ENCODE measurements around the gene DIS3L2.

Gene DIS3L2

GRCh38 chr2:232229911-232230310, 268.4 kb downstream of the DIS3L2 start:
- no peak for DNase-seq (ENCODE audit: low read depth)

GRCh38 chr2:232230560-232230959, 269.0 kb downstream of the DIS3L2 start:
- DNase-seq (ENCODE audit: low read depth), result no peak

- DNase-seq (ENCODE audit: low read depth), result no peak
Measured at GRCh38 chr2:232231554-232231953, 270.0 kb downstream of the DIS3L2 start.

GRCh38 chr2:232232915-232233314, 271.4 kb downstream of the DIS3L2 start:
- no peak for DNase-seq (ENCODE audit: low read depth)

GRCh38 chr2:232234922-232235615, 273.6 kb downstream of the DIS3L2 start:
- DNase-seq (ENCODE audit: low read depth), result no peak

GRCh38 chr2:232235716-232236115, 274.2 kb downstream of the DIS3L2 start:
- no peak for DNase-seq (ENCODE audit: low read depth)

GRCh38 chr2:232236200-232236599, 274.7 kb downstream of the DIS3L2 start:
- no peak for DNase-seq (ENCODE audit: low read depth)

GRCh38 chr2:232237464-232237863, 276.0 kb downstream of the DIS3L2 start:
- DNase-seq (ENCODE audit: low read depth), result no peak

GRCh38 chr2:232238108-232238507, 276.6 kb downstream of the DIS3L2 start:
- no peak for DNase-seq (ENCODE audit: low read depth)

GRCh38 chr2:232238596-232238995, 277.1 kb downstream of the DIS3L2 start:
- DNase-seq (ENCODE audit: low read depth), result no peak

- no peak for DNase-seq (ENCODE audit: low read depth)
Measured at GRCh38 chr2:232239951-232240681, 278.6 kb downstream of the DIS3L2 start.

GRCh38 chr2:232240906-232241305, 279.4 kb downstream of the DIS3L2 start:
- no peak for DNase-seq (ENCODE audit: low read depth)

GRCh38 chr2:232242316-232242715, 280.8 kb downstream of the DIS3L2 start:
- no peak for DNase-seq (ENCODE audit: low read depth)

- no peak for DNase-seq (ENCODE audit: low read depth)
Measured at GRCh38 chr2:232245111-232245510, 283.6 kb downstream of the DIS3L2 start.

- no peak for DNase-seq (ENCODE audit: low read depth)
Measured at GRCh38 chr2:232246245-232246644, 284.7 kb downstream of the DIS3L2 start.

GRCh38 chr2:232249096-232249495, 287.6 kb downstream of the DIS3L2 start:
- DNase-seq (ENCODE audit: low read depth), result no peak

- no peak for DNase-seq (ENCODE audit: low read depth)
Measured at GRCh38 chr2:232250246-232251175, 289.0 kb downstream of the DIS3L2 start.

- no peak for DNase-seq (ENCODE audit: low read depth)
Measured at GRCh38 chr2:232255033-232255432, 293.5 kb downstream of the DIS3L2 start.

- DNase-seq (ENCODE audit: low read depth), result peak; percentile 79
Measured at GRCh38 chr2:232260075-232260474, 298.6 kb downstream of the DIS3L2 start.

GRCh38 chr2:232261776-232262175, 300.3 kb downstream of the DIS3L2 start:
- peak; percentile 17 for DNase-seq (ENCODE audit: low read depth)

GRCh38 chr2:232263295-232263694, 301.8 kb downstream of the DIS3L2 start:
- DNase-seq (ENCODE audit: low read depth), result no peak

GRCh38 chr2:232264081-232264480, 302.6 kb downstream of the DIS3L2 start:
- no peak for DNase-seq (ENCODE audit: low read depth)

- no peak for DNase-seq (ENCODE audit: low read depth)
Measured at GRCh38 chr2:232265329-232265728, 303.8 kb downstream of the DIS3L2 start.
